Stimulated activated CD4-positive, alpha-beta T cell treated with anti-CD3 and anti-CD28 coated beads, Interleukin-15, amount 100 ng/mL, for 24 hours (primary cell): ENCODE measurements around the gene CANT1.

Experiments
- DNase-seq: peaks from one replicate; pipeline ENCODE4 v3.0.0-alpha.2; 2020

Gene CANT1

DNA sequence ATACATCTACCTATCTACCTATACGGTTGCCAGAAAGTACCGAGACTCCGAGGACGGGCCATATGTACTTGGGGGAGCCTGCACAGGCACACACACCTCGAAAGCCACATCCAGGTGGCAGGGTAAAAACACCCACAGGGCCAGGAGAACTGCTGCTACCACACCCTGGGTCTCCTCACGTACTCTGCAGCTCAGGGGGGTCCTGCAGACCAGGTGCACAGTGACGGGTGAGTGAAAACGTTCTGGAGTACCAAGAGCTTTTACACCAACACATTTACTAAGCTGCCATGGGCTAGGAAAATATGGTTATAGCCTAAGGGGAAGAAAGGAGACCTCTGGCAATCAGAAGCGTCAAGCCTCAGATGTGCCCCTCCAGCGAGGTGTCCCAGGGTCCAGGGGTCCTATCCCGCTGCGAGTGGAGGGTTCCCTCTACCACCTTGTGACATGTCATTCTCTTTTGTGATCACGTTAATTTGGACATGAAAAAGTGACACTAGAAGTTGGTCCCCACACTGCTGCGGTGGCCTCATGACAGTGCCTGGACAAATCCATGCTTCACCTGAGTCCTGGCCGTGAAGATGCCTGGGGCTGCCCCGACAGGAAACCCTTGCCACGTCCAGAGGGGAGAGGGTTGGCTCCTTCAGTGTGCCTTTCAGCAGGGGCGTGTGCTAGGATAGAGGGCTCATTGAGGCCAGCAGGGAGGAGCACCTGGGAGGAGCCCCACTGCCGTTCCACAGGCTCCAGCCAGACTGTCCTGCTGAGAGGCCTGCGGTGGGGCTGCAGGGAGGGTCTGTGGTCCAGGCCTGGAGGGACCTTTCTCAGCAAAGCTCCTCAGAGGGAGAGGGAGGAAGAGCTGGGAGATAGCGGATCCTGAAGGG lies 1.8 kb downstream of the CANT1 start:
- no peak for DNase-seq

GRCh38 chr17:79006794-79007503 lies 2.6 kb downstream of the CANT1 start:
- DNase-seq, result no peak

- no peak for DNase-seq
Observed at GRCh38 chr17:79006046-79006445, 3.5 kb downstream of the CANT1 start.

DNA sequence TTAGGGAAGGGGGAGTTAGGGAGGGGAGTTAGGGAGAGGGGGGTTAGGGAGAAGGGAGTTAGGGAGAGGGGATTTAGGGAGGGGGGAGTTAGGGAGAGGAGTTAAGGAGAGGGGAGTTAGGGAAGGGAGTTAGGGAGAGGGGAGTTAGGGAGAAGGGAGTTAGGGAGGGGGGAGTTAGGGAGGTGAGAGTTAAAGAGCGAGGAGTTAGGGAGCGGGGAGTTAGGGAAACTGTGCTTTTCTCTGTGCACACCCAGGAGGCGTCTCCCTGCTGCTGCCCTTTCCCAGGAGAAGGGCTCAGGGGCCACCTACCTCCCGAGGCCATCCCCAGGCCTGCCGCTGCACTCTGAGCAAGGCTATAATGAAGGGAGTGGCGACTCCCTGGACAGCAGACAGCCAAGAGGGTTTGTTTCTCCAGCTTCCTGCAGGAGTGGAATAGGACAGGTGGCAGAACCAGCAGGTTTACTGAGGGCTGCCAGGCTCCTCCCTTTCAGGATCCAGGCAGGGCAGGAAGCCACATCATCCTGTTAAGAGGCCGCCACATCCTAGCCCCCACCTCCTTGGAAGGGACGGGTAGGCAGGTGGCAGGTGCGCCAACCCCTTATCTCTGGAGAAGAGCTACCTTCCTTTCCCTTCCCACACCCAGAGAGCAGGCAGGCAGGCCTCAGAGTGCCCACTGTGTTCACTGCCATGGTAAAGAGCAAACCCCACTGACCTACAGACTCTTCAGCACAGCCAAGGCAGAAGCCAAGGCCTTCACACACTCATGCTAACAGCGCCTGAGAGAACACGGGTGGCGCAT lies 4.3 kb downstream of the CANT1 start:
- DNase-seq, result no peak

DNA sequence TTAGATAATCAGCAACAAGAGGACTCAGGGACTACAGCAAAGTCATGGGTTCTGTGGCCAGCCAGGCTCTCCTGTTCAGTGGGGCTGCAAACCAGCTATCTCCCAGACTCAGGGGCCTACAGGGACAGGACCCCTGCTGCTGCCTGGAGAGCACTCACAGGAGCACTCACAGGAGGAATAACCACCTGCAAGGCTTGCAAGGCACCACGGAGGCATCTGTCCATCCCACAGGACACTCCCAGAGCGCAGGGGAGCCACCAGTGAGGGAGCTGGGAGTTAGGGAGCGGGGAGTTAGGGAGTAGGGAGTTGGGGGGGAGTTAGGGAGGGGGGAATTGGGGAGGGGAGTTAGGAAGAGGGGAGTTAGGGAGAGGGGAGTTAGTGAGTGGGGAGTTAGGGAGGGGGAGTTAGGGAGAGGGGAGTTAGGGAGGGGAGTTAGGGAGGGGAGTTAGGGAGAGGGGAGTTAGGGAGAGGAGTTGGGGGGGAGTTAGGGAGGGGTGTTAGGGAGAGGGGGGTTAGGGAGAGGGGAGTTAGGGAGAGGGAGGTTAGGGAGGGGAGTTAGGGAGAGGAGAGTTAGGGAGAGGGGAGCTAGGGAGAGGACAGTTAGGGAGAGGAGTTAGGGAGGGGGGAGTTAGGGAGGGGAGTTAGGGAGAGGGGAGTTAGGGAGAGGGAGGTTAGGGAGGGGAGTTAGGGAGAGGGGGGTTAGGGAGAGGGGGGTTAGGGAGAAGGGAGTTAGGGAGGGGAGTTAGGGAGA lies 5.7 kb downstream of the CANT1 start:
- DNase-seq, result no peak

DNA sequence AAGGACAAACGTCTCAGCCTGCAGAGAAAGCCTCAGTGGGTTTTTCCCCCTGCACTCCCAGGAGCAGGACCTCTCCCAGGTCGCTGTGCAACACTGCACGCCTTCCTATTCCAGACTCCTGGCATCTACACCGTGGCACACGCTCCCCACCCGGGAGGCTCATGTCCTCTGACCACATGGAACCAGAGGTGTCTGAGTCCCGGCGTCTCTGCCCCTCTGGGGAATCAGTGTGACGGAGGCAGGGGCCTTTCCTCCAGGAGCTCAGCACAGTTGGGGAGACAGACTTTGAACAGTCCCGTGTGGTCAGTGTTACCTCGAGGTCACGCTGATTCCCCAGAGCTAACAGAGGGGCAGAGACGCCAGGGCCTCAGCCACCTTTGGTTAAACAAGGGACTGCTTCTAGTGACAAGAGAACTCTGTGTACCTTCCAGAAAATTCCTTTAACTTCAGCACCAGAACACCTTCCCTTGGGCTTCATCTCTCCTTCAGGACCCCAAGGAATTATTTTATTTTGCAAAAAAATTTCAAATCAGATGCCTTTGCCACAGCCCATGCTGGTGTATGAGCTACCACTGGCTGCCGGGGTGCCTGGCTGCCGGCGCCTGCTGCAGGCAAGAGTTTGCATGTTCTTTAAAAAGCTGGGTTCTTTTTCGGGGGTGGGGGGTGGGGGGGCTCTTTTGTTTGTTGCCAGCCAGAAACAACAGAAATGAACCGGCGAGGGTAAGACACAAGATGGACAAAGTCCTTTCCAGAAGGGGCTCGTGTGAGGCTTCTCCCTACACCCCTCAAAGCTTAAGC lies 6.6 kb downstream of the CANT1 start:
- DNase-seq, result no peak

DNA sequence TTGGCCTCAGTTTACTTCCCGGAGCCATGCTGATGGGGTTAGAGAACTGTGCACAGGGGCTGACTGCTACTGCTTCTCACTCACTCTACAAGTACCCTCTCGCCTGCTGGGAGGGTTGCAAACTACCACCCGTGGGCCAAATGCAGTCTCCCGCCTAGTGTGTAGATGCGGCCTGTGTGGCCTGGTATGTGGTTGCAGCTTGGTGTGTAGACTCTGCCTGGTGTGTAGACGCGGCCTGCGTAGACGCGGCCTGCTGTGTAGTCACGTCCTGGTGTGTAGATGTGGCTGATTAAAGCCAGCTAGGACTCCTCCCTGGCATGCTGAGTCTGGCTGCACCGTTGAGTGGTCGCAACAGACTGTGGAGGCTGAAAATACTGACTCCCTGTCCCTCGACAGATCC lies 7.3 kb downstream of the CANT1 start:
- no peak for DNase-seq

GRCh38 chr17:79001190-79002020 lies 8.2 kb downstream of the CANT1 start:
- DNase-seq, result no peak

- no peak for DNase-seq
Observed at GRCh38 chr17:79000396-79001189, 9.0 kb downstream of the CANT1 start.

DNA sequence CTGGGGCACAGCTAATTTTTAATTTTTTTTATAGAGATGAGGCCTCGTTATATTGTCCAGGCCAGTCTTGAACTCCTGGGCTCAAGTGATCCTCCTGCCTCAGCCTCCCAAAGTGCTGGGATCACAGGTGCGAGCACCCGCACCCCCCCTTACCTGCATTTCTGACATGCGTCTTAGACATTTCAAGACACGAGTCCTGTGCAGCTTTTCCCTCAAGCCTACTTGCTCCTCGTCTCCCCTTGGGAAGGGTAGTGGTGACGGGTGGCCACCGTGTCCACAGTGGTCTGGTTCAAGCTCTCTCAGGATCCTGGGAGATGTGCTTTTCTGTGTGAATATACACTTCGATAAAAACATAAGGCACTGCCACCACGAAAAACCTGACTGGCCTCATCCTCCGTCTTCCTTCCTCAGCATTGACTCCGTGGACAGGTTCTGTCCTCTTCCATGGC lies 9.6 kb downstream of the CANT1 start:
- no peak for DNase-seq

GRCh38 chr17:78999056-78999768 lies 10.4 kb downstream of the CANT1 start:
- DNase-seq, result no peak

- no peak for DNase-seq
Observed at GRCh38 chr17:78998311-78999055, 11.1 kb downstream of the CANT1 start.

DNA sequence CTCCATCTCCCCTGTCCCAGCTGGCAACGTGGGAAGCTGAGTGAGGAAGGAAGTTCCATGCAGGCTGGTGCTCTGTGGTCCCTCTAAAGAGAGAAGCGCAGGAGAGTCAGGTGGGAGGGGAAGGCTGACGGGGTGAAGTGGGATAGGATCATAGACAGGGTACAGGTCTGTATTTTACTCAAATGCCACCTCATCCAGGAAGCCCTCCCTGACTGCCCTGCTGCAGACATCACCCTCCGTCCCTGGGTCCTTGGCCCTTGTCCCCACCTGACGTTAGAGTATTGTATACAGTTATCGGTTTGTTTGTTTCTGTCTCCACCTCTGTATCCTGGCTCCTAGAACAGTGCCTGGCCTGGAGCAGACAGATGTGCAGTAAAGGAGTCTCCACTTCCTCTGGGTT lies 11.7 kb downstream of the CANT1 start:
- no peak for DNase-seq

- no peak for DNase-seq
Observed at GRCh38 chr17:78997231-78997741, 12.3 kb downstream of the CANT1 start.

- no peak for DNase-seq
Observed at GRCh38 chr17:78996781-78997201, 12.8 kb downstream of the CANT1 start.

DNA sequence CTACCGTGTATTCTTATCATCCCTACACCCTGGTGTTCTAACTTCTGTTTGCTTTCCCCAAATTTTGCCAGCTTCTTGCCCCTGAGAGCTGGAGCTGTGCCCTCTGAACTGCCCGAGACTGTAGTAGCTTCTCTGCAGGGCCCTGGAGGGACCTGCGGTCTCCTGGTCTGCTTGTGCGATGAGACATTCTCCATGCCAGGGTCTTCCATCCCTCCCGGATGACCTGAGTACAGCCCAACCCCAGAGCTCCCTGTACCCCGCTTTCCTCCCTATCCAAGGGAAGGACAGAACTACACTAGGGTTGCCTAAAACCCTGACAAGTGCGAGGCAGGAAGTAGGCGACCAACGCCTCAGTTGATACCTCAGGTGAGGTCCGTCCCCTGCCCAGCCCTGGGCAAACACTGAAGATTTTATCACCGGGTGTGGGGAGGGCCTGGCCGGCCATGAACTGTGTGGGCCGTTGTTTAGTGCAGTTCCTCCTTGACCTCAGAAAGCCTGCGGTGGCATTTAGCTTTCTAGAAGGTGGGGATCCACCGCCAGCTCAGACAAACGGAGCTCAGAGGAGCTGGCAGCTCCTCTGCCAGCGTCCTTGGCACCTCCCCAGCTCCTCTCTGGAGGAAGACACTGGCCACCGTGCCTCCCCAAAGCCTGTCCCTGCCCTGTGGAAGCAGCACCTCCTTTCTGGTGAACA lies 13.7 kb downstream of the CANT1 start:
- DNase-seq, result no peak

- no peak for DNase-seq
Observed at GRCh38 chr17:78995022-78995760, 14.4 kb downstream of the CANT1 start.
